Thoracic aorta endothelial cell (primary cell): ENCODE data around the gene NAXE. TPM values are rescaled to one million over a fixed set of nuclear protein-coding genes. Genes with fewer than 3 reads are reported as not detected.

Experiments used
- total RNA-seq: library from RNA; depleted of rRNA; stranded (reverse); fragments of >200 nt; gene quantifications from 2 replicates; pipeline ENCODE4 v1.2.3, GENCODE V29; 2012

The NAXE gene
- 69.1 and 79.3 TPM in 2 replicates for total RNA-seq

DNA sequence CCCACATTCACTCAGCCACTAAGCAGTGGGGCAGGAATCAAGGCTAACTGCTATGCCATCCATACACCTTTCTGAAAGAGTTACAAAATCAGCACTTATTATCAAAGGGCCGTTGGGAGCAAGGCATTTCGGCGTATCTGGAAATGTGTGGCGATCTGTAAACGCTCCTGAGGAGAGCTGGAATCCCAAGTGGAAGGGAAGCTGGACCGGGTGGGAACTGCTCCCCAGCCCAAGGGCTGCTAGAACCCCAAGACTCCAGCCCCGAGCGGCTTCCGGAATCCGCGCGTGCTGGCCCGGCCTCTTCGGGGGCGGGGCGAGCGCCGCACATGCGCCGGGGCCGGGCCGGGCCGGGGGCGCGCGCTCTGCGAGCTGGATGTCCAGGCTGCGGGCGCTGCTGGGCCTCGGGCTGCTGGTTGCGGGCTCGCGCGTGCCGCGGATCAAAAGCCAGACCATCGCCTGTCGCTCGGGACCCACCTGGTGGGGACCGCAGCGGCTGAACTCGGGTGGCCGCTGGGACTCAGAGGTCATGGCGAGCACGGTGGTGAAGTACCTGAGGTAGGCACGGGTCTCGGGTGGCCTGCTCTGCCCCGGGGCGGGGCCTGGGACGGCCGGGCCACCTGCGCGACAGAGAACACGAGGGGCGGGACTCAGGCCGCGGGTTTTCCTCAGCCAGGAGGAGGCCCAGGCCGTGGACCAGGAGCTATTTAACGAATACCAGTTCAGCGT lies at the start of gene NAXE:
Gene NAXE (plus strand): TSS at position 345 of the 726 bp plus-strand sequence. CDS start 29 bp downstream, at position 374.

GRCh38 chr1:156571919-156572662 lies 19.5 kb upstream of the NAXE start, which contains the start of gene IQGAP3:
Gene IQGAP3 (minus strand): TSS chr1:156572565. CDS start chr1:156572529, 36 bp downstream.

GRCh38 chr1:156579472-156579871 lies 12.1 kb upstream of the NAXE start, which contains the start of gene TTC24:
Gene TTC24 (plus strand): TSS chr1:156579723. CDS start chr1:156581365, 1,642 bp downstream.

DNA sequence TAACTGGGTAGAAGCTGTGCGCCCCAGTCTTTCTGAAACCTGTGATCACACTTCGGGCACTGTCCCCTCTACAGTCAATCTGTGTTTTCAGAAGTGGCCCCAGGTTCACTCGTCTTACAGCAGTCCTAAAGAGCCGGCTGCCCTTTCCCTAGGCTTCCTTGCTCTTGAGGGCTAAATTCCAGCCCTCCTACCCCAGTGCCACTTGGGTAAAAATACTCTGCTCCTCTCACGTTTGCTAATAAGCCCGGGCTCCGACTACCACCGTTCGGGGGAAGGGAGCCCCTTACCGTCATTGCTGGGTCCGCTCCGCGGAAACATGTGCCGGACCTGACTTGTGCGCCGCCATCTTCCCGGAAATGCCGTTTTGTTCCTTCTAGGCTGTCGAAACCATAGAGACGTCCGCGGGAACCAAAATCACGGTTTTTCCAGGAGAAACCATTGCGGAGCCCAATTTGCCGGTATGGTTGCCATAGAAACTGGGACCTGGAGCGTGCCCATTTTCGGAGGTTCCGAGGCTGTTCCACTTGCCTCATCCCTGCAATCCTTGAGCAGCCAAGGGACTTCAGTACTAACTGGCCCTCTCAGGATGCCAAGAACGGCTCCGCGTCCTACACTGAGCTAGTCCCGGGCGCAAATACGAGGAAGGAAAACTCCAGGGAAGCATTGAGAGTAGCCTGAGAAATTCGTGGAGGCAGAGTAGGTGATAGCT lies 9.7 kb downstream of the NAXE start, which contains the start of gene GPATCH4:
Gene GPATCH4 (minus strand): TSS at position 358 of the 709 bp plus-strand sequence.

DNA sequence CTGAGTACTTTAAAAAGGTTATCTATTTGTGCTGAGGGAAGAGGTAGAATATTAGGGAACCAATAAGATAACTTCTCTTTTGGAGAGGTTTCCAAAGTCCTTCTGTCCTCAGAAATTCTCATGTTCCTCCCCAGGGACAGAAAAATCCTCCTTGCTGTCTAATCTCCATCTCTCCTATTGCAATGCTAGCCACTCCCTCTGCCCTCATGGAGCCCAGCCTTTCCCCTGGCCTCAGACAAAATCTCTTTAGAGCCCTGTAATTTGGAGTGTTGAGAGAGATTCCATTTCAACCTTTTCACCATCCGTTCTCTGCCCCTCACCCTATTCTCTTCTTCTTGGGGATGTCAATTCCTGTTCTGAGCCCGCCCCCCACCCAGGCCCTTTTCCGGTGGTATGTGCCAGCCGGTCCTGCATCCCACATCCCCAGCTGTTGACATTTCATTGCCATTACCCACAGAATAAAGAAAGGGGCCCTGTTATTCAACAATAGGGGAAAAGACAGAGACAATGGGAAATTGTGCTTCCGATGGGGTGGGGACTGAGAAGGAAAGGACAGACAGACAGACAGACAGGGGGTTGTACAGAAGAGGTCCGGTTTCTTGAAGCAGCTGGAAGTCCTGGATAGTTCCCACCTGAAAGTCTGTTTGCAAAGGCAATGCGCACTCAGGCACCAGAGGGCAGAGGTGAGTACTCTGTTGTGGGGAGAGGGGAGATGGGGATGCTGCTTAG lies 27.4 kb downstream of the NAXE start, which contains the start of gene HAPLN2:
Gene HAPLN2 (plus strand): TSS at position 563 of the 729 bp plus-strand sequence. CDS start 4,076 bp downstream, outside the sequence.

GRCh38 chr1:156641761-156642264 lies 50.2 kb downstream of the NAXE start, which contains the start of gene BCAN:
Gene BCAN (plus strand): TSS chr1:156642117. CDS start chr1:156646055, 3,938 bp downstream.

Other genes with a start within 250 kb of the NAXE start
- gene RHBG, start 222.6 kb upstream of the NAXE start, total RNA-seq: not detected in 2 replicates
- gene MEF2D, start 91.0 kb upstream of the NAXE start, total RNA-seq: 10.6 and 18.1 TPM in 2 replicates
- 32.6 and 51.6 TPM in 2 replicates for gene IQGAP3, start 19.2 kb upstream of the NAXE start, total RNA-seq
- not detected in 2 replicates for gene TTC24, start 12.1 kb upstream of the NAXE start, total RNA-seq
- 26.1 and 30.9 TPM in 2 replicates for gene GPATCH4, start 9.7 kb downstream of the NAXE start, total RNA-seq
- gene HAPLN2, start 27.6 kb downstream of the NAXE start, total RNA-seq: not detected in 2 replicates
- not detected in 2 replicates for gene BCAN, start 50.3 kb downstream of the NAXE start, total RNA-seq
- gene NES, start 85.6 kb downstream of the NAXE start, total RNA-seq: 240 and 287 TPM in 2 replicates
- 0.72 and 1.2 TPM in 2 replicates for gene CRABP2, start 113.8 kb downstream of the NAXE start, total RNA-seq
- gene METTL25B, start 136.7 kb downstream of the NAXE start, total RNA-seq: 10.0 and 13.0 TPM in 2 replicates
- 28.3 and 30.5 TPM in 2 replicates for gene ISG20L2, start 137.0 kb downstream of the NAXE start, total RNA-seq
- gene MRPL24, start 149.3 kb downstream of the NAXE start, total RNA-seq: 42.4 and 46.3 TPM in 2 replicates
- gene HDGF, start 159.9 kb downstream of the NAXE start, total RNA-seq: 227 and 275 TPM in 2 replicates
- 29.5 and 31.9 TPM in 2 replicates for gene PRCC, start 175.8 kb downstream of the NAXE start, total RNA-seq
- 0.27 and 0.65 TPM in 2 replicates for gene SH2D2A, start 225.1 kb downstream of the NAXE start, total RNA-seq